HepG2 (cell line): Measurements from ENCODE around the gene APOLD1. TPM values are rescaled to one million over a fixed set of nuclear protein-coding genes. Genes with fewer than 3 reads are reported as not detected.

Experiments used
- BRCA1 ChIP-seq: sonication (generic); formaldehyde crosslinking; IDR thresholded peaks from 2 replicates; pipeline ENCODE4 v1.4.0; 2020; ENCODE audit warnings: missing genetic modification reagents
- JARID2 ChIP-seq: sonication (generic); formaldehyde crosslinking; IDR thresholded peaks from 2 replicates; pipeline ENCODE4 v1.8.1; 2023; ENCODE audit warnings: missing genetic modification reagents, inconsistent platforms; ENCODE audit not compliant: insufficient replicate concordance
- JUN ChIP-seq: sonication (generic); formaldehyde crosslinking; IDR thresholded peaks from 2 replicates; pipeline ENCODE4 v1.4.0; 2020; ENCODE audit warnings: mild to moderate bottlenecking, missing genetic modification reagents
- KLF12 ChIP-seq: sonication (generic); formaldehyde crosslinking; IDR thresholded peaks from 2 replicates; pipeline ENCODE4 v1.4.0; 2020; ENCODE audit warnings: missing genetic modification reagents, borderline replicate concordance
- RARG ChIP-seq: sonication (generic); formaldehyde crosslinking; IDR thresholded peaks from 2 replicates; pipeline ENCODE4 v1.4.0; 2020; ENCODE audit warnings: low read depth, mild to moderate bottlenecking, missing genetic modification reagents
- TFAP4 ChIP-seq: sonication (generic); IDR thresholded peaks from 2 replicates; pipeline ENCODE4 v1.6.1; 2016; ENCODE audit warnings: low read depth, borderline replicate concordance
- ZBTB43 ChIP-seq: sonication (generic); formaldehyde crosslinking; conservative IDR thresholded peaks from 2 replicates; pipeline ENCODE4 v1.4.0; 2020; ENCODE audit warnings: missing genetic modification reagents
- ZFP91 ChIP-seq: sonication (generic); formaldehyde crosslinking; IDR thresholded peaks from 2 replicates; pipeline ENCODE4 v1.9.0; 2022; ENCODE audit warnings: missing genetic modification reagents, mild to moderate bottlenecking, borderline replicate concordance
- ZKSCAN5 ChIP-seq: sonication (generic); formaldehyde crosslinking; IDR thresholded peaks from 2 replicates; pipeline ENCODE4 v1.5.1; 2020; ENCODE audit warnings: mild to moderate bottlenecking, missing genetic modification reagents
- ZKSCAN8 ChIP-seq: IDR thresholded peaks from 2 replicates; pipeline ENCODE4 v1.6.1; 2016; ENCODE audit warnings: borderline replicate concordance, missing genetic modification reagents, missing compliant biosample characterization
- ZNF121 ChIP-seq: sonication (generic); formaldehyde crosslinking; IDR thresholded peaks from 2 replicates; pipeline ENCODE4 v1.5.0; 2020; ENCODE audit warnings: mild to moderate bottlenecking, missing genetic modification reagents
- ZNF496 ChIP-seq: sonication (generic); formaldehyde crosslinking; IDR thresholded peaks from 2 replicates; pipeline ENCODE4 v1.8.1; 2023; ENCODE audit warnings: mild to moderate bottlenecking, moderate library complexity, missing genetic modification reagents; ENCODE audit not compliant: insufficient replicate concordance
- ZNF652 ChIP-seq: IDR thresholded peaks from 2 replicates; pipeline ENCODE4 v1.6.1; 2016; ENCODE audit warnings: low read depth, borderline replicate concordance
- ZNF768 ChIP-seq: sonication (generic); formaldehyde crosslinking; IDR thresholded peaks from 2 replicates; pipeline ENCODE4 v1.4.0; 2020; ENCODE audit warnings: missing genetic modification reagents
- ZNF777 ChIP-seq: sonication (generic); formaldehyde crosslinking; IDR thresholded peaks from 2 replicates; pipeline ENCODE4 v1.4.0; 2020; ENCODE audit warnings: missing genetic modification reagents
- ZNF839 ChIP-seq: sonication (generic); formaldehyde crosslinking; IDR thresholded peaks from 2 replicates; pipeline ENCODE4 v1.4.0; 2020; ENCODE audit warnings: missing genetic modification reagents, mild to moderate bottlenecking, borderline replicate concordance
- polyA plus RNA-seq, 8 experiments: library from polyadenylated mRNA; depleted of rRNA in 3 of 8; stranded (reverse) in 7 of 8; unstranded in 1 of 8; fragments of >200 nt; fragmentation: Illumina TruSeq in 4 of 8; extraction: Trizol in 4 of 8; gene quantifications; 2 replicates each; pipeline versions ENCODE4 v1.2.1 to v1.2.3, GENCODE V29; 2011 to 2016; ENCODE audit warnings: low read depth in 4 of 8, missing spikeins in 1 of 8, mixed read lengths in 1 of 8; ENCODE audit not compliant: insufficient read depth in 1 of 8
- total RNA-seq, 5 experiments: library from RNA; depleted of rRNA; stranded (reverse); fragments of >200 nt; fragmentation: Illumina TruSeq; extraction: Trizol; gene quantifications; 2 replicates each; pipeline ENCODE4 v1.2.3, GENCODE V29; 2016; ENCODE audit warnings: low read depth in 1 of 5
- TF ChIP-seq, protein P1 (sequence below): sonication (generic); formaldehyde crosslinking; IDR thresholded peaks from 2 replicates; pipeline ENCODE4 v1.4.0; 2020; ENCODE audit warnings: mild to moderate bottlenecking, missing genetic modification reagents
- TF ChIP-seq, protein P2 (sequence below): sonication (generic); formaldehyde crosslinking; IDR thresholded peaks from 2 replicates; pipeline ENCODE4 v1.4.0; 2020; ENCODE audit warnings: mild to moderate bottlenecking, low read depth, missing genetic modification reagents
- TF ChIP-seq, protein P3 (sequence below), 2 experiments: sonication (generic) in 1 of 2; formaldehyde crosslinking in 1 of 2; IDR thresholded peaks; 2 replicates each; pipeline versions ENCODE4 v1.4.0 to v1.6.1; 2018 to 2020; ENCODE audit warnings: missing genetic modification reagents in 2 of 2, borderline replicate concordance in 1 of 2, low read depth in 1 of 2, mild to moderate bottlenecking in 1 of 2, missing biosample characterization in 1 of 2

Gene APOLD1
- total and polyA plus RNA-seq, 2 of the 13 experiments (the other 11 are each of a cell fraction or from before 2014, with no cell fraction given): 0.20 to 0.84 TPM

GRCh38 chr12:12786706-12787601, 1.5 kb downstream of the APOLD1 start (continued):
- TF ChIP-seq ZNF496 (CRISPR knock-in tag) (no peak), ZKSCAN8 (no peak), ZBTB43 (CRISPR knock-in tag) (peak; percentile 87), BRCA1 (CRISPR knock-in tag) (0 out of 2 replicates have a peak, but pooled peaks have one; percentile 62), TFAP4 (no peak), KLF12 (CRISPR knock-in tag) (0 out of 2 replicates have a peak, but pooled peaks have one; percentile 56), JUN (0 out of 2 replicates have a peak, but pooled peaks have one; percentile 23), ZNF839 (CRISPR knock-in tag) (no peak), JARID2 (CRISPR knock-in tag) (peak; percentile 57), ZNF121 (CRISPR knock-in tag) (no peak), RARG (CRISPR knock-in tag) (no peak), ZNF777 (CRISPR knock-in tag) (0 out of 2 replicates have a peak, but pooled peaks have one; percentile 25), ZKSCAN5 (CRISPR knock-in tag) (no peak), ZNF652 (CRISPR knock-in tag) (no peak), ZNF768 (CRISPR knock-in tag) (peak; percentile 68; the same call in 1 of the 2 replicates), ZFP91 (peak; percentile 47)
- TF ChIP-seq, protein P1, sequence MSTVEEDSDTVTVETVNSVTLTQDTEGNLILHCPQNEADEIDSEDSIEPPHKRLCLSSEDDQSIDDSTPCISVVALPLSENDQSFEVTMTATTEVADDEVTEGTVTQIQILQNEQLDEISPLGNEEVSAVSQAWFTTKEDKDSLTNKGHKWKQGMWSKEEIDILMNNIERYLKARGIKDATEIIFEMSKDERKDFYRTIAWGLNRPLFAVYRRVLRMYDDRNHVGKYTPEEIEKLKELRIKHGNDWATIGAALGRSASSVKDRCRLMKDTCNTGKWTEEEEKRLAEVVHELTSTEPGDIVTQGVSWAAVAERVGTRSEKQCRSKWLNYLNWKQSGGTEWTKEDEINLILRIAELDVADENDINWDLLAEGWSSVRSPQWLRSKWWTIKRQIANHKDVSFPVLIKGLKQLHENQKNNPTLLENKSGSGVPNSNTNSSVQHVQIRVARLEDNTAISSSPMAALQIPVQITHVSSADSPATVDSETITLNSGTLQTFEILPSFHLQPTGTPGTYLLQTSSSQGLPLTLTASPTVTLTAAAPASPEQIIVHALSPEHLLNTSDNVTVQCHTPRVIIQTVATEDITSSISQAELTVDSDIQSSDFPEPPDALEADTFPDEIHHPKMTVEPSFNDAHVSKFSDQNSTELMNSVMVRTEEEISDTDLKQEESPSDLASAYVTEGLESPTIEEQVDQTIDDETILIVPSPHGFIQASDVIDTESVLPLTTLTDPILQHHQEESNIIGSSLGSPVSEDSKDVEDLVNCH: no peak
- TF ChIP-seq, protein P2, sequence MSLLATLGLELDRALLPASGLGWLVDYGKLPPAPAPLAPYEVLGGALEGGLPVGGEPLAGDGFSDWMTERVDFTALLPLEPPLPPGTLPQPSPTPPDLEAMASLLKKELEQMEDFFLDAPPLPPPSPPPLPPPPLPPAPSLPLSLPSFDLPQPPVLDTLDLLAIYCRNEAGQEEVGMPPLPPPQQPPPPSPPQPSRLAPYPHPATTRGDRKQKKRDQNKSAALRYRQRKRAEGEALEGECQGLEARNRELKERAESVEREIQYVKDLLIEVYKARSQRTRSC (CRISPR knock-in tag): no peak
- TF ChIP-seq, protein P3, sequence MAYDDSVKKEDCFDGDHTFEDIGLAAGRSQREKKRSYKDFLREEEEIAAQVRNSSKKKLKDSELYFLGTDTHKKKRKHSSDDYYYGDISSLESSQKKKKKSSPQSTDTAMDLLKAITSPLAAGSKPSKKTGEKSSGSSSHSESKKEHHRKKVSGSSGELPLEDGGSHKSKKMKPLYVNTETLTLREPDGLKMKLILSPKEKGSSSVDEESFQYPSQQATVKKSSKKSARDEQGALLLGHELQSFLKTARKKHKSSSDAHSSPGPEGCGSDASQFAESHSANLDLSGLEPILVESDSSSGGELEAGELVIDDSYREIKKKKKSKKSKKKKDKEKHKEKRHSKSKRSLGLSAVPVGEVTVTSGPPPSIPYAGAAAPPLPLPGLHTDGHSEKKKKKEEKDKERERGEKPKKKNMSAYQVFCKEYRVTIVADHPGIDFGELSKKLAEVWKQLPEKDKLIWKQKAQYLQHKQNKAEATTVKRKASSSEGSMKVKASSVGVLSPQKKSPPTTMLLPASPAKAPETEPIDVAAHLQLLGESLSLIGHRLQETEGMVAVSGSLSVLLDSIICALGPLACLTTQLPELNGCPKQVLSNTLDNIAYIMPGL (CRISPR knock-in tag; IDR thresholded peaks at IDR 0.05; ENCODE audit: borderline replicate concordance in 1 of 2, low read depth in 1 of 2): peak in 1 of 2 experiments; percentile 26; a peak in 1 of 4 replicates
